COLO829 (cell line): ENCODE results near the gene FARP2.
A peak's percentile ranks its signal among the peaks of the same experiment; 100 is the strongest.
"Not testable (repeated sequence)": the region's sequence is repeated elsewhere in the genome, so short reads cannot be mapped to it uniquely, and the experiment has no call there.

Source experiments
- DNase-seq: peaks from one replicate; pipeline ENCODE4 v3.0.0; 2012; ENCODE audit warnings: low spot score

Gene FARP2

DNA sequence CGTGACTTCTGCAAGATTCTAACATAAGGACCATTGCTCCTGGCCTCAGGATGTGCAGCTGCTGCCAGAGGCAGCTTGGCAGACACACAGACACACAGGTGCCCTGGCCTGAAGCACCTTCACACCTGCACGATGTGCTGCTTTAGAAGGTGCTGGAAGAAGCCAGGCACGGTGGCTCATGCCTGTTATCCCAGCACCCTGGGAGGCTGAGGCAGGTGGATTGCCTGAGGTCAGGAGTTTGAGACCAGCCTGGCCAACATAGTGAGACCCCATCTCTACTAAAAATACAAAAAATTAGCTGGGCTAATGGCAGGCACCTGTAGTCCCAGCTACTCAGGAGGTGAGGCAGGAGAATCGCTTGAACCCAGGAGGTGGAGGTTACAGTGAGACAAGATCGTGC lies 57.4 kb downstream of the FARP2 start:
- not testable (repeated sequence) for DNase-seq

- no peak for DNase-seq
These were observed 58.0 kb downstream of the FARP2 start for GRCh38 chr2:241413929-241414580.

DNA sequence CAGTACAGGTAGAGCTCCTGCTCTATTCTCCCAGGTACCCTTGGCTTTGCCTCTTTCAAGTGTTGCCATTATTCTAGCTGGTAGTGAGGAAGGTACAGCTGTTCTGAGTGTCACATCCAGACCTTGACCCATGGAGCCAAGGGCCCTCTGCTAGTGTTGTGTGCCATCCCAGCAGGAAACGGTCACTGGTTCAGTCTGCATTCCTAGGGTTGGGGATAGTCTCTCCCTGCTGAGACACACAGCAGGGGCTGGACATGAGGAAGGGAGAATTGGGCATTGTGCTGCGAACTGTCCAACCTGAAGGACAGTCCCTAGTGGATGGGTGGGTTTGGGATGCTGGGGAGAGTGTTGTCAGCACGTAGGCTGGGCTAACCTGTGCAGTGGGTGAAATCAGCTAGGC lies 59.1 kb downstream of the FARP2 start:
- DNase-seq: no peak

DNA sequence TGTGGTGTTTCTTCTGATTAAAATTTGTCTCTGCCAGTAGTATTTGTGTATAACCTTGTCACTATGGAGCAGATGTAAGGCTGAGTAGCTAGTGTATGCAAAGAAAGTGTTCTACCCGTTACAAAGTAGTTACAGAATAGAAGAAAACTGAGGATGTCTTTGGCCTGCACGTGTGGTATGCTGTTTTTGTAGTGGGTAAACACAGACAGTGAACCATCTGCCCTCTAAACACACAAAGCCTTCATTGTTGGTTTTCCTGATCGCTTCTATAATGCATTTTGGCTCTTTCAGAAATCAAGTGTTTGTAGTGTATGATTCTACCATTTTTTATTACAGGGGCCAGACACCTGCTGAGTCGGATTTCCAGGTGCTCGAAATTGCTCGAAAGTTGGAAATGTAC lies 61.5 kb downstream of the FARP2 start:
- DNase-seq: peak; percentile 42

GRCh38 chr2:241421330-241421729 lies 65.2 kb downstream of the FARP2 start:
- no peak for DNase-seq

- DNase-seq: not testable (repeated sequence)
These were observed 65.9 kb downstream of the FARP2 start for GRCh38 chr2:241421942-241422341.

GRCh38 chr2:241422350-241422749 lies 66.3 kb downstream of the FARP2 start:
- no peak for DNase-seq

- not testable (repeated sequence) for DNase-seq
These were observed 67.4 kb downstream of the FARP2 start for GRCh38 chr2:241423489-241423888.

GRCh38 chr2:241425368-241425767 lies 69.3 kb downstream of the FARP2 start:
- DNase-seq: no peak

- DNase-seq: no peak
These were observed 74.1 kb downstream of the FARP2 start for GRCh38 chr2:241430178-241430577.

DNA sequence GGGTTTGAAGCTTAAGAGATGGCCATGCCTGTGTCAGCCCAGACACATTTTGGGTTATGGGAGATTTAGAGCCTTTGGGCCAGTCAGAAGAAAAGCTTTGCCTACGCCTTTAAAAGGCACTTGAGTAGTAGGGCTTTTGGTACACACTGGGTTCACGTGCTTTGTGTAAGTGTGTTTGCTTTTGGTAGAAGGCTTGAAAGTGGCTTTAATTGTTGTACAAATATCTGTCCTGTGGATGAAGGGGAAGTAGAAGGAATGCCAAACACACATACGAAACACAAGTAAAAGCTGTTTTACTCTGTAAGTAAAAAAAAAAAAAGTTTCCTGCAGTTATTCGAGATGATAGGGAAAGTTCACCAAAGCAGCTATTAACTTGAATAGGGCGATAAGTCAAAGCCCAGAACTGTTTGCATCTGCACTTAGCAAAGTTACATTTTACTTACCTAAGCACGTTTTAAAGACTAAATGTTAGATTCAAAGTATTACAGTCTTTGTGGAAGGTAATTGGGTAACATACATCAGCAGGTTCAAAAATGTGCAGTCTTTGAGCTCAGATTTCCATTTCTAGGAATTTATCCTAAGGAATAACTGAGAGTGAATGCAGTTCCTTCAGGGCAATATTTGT lies 76.9 kb downstream of the FARP2 start:
- no peak for DNase-seq

- no peak for DNase-seq
These were observed 81.1 kb downstream of the FARP2 start for GRCh38 chr2:241437179-241437578.

DNA sequence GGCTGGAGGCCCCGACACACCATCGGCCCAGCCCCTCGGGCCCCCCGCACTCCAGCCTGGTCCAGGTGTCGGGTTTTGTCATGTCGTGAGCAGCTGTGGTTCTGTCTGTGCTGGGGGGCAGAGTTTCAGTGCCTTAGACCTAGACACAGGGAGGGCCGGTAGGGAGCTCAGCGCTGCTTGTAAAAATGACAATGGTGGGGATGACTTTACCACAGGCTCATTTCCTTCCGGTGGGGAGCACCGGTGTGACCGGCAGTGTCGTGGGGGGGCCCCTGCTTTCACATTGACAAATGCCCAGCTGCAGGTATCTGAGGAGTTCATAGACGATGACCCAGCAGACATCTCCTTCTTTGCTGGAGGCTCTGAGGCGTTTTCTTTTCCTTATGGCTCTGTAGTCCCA lies 85.4 kb downstream of the FARP2 start:
- DNase-seq: no peak

- DNase-seq: no peak
These were observed 87.6 kb downstream of the FARP2 start for GRCh38 chr2:241443486-241444223.

DNA sequence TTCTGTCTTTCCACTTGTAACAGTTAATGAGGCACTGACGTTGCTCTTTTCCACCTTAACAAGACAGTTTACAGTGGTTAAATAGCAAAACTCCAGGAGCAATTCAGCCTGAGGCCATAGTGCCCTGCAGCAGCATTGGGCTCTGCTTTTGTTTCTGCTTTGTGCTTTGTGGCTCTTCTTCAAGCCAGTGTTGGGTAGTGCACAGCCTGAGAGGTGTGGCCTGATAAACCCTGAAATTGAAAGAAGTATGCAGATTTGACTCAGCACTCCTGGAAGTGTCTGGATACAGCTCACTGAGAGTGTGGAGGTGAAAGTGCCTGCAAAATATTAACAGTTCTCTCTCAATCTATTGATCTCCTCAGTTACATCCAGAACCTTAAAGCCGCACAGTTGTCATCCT lies 89.3 kb downstream of the FARP2 start:
- no peak for DNase-seq

GRCh38 chr2:241450092-241450491 lies 94.0 kb downstream of the FARP2 start:
- not testable (repeated sequence) for DNase-seq

DNA sequence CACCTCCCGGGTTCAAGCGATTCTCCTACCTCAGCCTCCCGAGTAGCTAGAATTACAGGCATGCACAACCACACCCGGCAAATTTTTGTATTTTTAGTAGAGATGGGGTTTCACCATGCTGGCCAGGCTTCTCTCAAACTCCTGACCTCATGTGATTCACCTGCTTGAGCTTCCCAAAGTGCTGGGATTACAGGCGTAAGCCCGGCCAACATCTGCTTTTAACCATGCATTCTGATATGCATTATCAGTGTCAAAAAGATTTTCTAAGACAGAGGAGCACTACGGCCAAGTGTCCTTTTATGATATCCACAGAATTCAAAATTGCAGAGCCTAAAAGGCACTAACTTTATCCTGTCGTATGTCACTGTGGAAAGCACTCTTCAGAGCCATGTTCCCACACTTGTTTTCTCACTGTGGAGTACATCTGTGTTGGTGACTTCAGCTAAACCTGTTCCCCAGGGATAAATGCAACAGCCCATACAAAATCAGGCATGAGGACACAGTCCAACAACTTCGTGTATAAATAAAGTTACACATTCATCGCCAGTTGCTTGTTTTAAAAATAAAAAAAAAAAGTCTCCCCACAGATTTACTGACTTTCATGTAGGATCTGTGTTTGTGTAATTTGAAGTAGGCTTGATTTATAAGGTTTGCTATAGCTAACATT lies 95.9 kb downstream of the FARP2 start:
- no peak for DNase-seq

DNA sequence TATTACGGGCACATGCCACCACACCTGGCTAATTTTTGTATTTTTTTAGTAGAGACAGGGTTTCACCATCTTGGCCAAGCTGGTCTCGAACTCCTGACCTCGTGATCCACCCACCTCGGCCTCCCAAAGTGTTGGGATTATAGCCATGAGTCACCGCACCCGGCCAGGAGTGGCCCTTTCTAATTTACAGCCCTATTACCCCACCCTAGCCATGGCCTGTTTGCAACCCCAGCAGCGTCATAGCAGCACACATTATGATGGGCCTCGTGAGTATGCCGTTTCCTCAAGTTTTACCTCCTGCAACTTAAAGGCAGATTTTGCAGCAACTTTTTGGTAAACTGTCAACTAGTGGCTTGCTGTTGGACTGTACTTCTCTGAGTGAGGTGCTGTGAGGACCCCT lies 97.8 kb downstream of the FARP2 start:
- DNase-seq: not testable (repeated sequence)

DNA sequence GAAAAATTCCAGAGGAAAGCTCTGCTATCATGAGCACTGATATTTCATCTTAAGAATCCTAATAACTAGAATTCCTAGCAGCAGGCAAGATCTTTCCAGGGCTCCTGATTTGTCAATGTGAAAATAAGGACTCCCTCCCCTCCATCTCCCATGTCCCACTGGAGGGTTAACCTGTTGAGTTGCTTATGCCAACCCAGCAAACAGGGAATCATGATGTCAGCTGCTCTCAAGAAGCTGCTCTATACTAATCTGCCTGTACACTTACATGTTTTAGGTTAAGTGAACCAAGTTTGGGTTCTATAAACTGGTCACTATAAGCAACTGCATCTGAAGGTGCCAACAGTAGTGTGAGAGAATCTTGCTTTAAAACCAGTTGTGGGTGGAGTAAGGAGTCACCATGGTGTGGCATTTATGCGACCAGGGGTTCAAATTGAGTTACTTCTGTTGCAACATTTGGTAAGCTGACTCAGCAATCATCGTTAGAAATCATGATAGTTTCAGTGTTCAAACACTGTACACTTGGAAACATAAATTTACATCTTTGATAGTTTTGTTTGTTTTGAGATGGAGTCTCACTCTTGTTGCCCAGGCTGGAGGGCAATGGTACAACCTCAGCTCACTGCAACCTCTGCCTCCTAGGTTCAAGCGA lies 98.9 kb downstream of the FARP2 start:
- no peak for DNase-seq

DNA sequence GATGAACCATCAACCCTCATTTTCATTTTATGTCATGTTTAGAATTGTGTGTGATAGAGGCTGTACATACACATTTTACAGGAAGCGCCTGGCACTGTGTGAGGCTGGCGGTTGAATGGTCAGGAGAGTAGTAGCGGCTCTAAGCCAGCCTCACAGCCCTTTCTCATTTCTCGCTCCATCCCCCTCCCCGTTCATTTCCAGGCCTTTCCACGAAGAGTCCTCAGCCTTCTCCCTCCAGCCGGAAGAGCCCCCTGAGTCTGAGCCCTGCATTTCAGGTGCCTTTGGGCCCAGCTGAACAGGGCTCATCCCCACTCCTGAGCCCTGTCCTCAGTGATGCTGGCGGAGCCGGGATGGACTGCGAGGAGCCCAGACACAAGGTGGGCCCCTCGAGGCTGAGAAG lies 100.5 kb downstream of the FARP2 start:
- no peak for DNase-seq

- no peak for DNase-seq
These were observed 102.6 kb downstream of the FARP2 start for GRCh38 chr2:241458687-241459086.

- no peak for DNase-seq
These were observed 103.4 kb downstream of the FARP2 start for GRCh38 chr2:241459520-241459919.
